Fibroblast of upper back skin (primary cell): Measurements from ENCODE around the gene CAPN11.
"Not testable (repeated sequence)": the region's sequence is repeated elsewhere in the genome, so short reads cannot be mapped to it uniquely, and the experiment has no call there.

ENCODE experiments used
- DNase-seq: peaks from one replicate; pipeline ENCODE4 v3.0.0-alpha.2; 2013

Gene CAPN11

DNA sequence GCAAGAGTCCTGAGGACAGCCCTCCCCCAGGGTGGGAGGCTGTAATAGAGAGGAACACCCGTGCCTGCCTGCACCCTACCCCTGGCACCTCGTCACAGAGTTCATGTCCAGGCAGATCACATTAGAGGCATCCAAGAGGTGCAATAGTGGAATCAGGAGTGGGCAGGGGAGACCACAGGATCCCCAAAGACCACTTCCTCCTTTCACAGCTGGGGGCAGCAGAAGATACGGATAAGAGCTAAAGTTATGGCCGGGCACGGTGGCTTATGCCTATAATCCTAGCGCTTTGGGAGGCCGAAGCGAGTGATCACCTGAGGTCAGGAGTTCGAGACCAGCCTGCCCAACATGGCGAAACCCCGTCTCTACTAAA is 1.5 kb upstream of the CAPN11 start:
- no peak for DNase-seq

DNA sequence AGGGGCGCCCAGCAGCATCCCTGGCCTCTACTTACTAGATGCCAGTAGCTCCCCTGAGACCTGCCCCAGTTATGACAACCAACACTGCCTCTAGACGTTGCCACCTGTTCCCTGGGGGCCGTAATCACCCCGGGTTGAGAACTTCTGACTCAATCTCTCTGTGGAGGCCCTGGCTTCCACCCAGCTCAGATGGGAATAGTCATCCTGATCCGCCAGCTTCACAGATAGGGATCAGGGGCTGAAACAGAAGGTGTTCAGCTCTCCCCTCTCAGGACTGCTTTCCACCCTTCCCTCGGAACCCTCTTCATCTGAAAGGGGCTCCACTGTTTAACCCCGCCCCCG is 3.3 kb downstream of the CAPN11 start:
- DNase-seq: peak; percentile 31

DNA sequence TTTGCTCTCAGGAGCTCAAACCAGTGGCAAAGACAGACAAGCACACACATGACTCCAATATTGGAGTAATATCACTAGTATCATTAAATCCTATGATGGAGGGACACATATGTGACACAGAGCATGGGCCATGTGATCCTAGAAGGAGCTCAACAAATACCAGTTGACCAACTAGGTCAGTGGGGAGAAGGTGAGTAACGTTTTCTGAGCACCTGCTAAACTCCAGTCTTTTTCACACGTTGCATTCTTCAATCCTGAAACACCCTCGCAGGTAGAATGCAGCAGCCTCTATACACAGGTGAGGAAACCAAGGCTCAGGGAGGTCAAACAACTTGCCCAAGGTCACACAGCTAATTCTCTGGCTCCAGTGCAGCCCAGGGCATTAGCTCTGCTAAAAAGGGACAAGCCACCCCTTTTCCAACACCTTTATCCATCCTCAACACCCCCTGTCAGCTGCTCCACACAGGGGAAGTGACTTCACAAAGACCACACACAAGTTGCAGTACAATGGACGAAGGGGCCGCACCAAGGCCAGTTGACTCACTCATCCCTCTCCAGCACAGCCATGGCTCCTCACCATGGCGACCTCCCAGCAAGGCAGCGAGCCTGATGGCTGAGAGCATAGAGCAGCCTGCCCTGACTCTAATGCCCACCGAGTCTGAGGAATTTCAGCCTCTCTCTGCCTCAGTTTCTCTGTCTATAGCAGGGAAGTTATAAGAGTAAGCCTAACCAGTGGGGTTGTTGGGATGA is 4.4 kb downstream of the CAPN11 start:
- DNase-seq: no peak

DNA sequence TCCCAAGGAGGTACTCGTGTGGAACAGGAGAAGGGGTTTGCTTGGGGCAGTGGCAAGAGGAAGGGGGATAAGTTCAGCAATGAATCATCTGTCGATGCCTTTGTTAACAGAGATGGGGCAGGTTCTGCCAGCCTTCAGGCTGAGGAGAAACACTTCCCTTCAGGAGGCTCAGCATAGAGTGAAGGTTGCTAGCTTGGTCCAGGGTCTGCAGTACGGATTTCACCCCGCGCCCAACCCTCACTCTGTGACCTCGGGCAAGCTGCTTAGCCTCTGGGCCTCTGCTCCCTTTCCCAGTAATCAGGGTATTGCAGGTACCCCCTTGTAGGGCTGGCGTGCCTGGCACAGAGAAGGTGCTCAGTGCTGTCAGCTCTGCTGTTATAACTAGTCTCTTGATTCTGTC is 7.5 kb downstream of the CAPN11 start:
- no peak for DNase-seq

DNA sequence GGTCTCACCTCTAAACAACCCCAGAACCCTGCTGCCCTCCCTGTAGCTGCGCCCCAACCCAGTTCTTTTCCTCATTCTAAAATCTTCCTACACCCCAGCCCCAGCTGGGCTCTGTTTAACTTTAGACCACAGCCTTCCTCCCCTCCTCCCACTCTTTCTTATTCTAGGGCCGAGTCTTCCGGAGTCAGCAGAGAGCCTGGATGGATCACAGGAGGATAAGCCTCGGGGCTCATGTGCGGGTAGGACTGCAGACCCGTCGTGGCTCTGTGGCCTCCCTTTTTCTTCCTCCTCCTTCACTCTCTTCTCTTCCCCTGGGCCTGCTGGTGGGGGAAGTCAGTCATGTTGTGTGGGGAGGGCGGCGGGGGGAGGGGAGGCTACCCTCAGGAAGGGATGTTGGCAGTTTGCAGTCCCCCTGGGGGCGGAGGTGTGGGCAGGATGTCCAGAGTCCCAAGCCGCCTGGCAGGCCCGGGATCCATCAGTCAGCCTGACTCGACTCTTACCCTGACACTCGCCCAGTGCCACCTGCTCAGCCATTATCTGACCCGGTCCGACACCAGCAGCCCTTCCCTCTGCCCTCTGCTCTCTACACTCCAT is 8.1 kb downstream of the CAPN11 start:
- DNase-seq: no peak

DNA sequence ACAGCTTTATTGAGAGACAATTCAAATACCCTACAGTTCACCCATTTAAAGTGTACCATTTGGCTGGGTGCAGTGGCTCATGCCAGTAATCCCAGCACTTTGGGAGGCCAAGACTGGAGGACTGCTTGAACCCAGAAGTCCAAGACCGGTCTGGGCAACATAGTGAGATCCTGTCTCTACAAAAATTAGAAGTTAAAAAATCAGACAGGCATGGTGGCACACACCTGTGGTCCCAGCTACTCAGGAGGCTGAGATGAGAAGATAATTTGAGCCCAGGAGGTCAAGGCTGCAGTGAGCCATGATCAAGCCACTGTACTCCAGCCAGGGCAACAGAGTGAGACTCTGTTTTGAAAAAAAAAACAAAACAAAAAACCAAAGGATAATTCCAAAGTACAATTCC is 8.9 kb downstream of the CAPN11 start:
- DNase-seq: no peak

DNA sequence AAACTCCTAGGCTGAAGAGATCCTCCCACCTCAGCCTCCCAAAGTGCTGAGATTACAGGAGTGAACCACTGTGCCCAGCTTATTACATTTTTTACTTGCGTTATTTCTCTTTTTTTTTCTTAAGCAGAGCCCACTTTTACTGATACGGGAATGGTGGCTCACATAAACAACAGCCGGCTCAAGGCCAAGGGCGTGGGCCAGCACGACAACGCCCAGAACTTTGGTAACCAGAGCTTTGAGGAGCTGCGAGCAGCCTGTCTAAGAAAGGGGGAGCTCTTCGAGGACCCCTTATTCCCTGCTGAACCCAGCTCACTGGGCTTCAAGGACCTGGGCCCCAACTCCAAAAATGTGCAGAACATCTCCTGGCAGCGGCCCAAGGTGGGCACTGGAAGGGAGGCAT is 10.5 kb downstream of the CAPN11 start:
- no peak for DNase-seq

DNA sequence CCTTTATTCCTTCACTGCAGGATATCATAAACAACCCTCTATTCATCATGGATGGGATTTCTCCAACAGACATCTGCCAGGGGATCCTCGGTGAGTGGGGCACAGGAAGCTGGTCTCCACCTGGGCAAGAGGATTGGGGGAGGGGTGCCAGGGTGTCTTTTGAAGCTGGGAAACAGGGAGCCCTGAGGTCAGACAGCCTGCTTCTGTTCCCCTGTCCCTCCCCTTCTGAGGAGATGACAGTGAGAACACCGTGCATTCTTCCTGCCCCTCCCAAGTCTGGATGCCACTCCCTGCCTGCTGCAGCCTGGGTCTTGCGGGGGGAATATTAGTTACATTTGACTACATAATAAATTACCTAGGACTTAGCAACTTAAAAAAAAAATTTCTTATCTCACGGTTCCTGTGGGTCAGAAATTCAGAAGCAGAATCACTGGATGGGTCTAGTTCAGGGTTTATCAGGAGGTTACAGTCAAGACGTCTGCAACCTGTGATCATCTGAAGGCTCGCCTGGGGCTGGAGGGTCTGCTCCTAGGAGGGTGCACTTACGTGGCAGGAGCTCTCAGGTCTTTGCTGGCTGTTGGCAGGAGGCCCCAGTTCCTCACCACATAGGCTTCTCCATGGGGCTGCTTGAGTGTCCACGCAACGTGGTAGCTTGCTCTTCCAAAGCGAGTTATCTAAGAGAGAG is 11.4 kb downstream of the CAPN11 start:
- no peak for DNase-seq

DNA sequence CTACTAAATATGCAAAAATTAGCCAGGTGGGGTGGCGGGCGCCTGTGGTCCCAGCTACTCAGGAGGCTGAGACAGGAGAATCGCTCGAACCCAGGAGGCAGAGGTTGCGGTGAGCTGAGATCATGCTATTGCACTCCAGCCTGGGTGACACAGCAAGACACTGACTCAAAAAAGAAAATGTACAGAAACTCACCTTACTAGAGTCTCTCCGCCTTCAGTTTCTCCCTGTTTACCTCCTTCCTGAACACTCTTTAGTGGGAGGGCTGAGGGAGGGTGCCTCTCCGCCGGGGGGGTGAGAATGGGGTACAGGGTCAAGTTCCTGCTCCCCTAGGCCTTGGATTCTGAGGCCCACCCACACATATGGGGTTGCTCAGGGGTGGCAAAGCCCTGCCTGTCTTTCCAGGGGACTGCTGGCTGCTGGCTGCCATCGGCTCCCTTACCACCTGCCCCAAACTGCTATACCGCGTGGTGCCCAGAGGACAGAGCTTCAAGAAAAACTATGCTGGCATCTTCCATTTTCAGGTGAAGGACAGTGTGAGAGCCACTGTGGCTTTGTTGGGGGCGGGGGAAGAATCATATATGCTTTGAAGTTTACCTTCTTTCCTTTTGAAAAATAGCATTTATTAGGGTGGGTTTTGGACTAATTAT is 13.4 kb downstream of the CAPN11 start:
- DNase-seq: no peak

DNA sequence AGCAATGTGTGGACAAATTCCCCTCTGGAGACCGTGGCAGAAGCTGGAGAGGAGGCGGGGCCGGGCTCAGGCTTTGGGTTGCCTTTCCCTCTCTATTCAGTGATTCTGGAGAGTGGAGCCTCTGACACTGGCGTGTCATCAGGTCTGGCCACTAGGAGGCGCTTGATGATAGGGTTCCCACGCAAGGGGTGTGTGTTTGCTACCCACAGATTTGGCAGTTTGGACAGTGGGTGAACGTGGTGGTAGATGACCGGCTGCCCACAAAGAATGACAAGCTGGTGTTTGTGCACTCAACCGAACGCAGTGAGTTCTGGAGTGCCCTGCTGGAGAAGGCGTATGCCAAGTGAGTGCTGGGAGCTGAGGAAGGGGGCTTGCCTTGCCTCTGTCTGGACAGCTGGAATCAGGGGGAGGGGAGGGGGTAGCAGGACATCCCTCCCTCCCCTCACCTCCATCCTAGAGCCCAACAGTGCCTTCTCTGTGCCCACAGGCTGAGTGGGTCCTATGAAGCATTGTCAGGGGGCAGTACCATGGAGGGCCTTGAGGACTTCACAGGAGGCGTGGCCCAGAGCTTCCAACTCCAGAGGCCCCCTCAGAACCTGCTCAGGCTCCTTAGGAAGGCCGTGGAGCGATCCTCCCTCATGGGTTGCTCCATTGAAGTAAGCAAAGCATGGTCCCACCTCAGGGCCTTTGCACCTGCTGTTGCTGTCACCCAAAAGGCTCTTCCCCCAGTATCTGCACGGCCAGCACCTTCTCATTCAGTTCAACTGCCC is 14.3 kb downstream of the CAPN11 start:
- peak; percentile 67 for DNase-seq

DNA sequence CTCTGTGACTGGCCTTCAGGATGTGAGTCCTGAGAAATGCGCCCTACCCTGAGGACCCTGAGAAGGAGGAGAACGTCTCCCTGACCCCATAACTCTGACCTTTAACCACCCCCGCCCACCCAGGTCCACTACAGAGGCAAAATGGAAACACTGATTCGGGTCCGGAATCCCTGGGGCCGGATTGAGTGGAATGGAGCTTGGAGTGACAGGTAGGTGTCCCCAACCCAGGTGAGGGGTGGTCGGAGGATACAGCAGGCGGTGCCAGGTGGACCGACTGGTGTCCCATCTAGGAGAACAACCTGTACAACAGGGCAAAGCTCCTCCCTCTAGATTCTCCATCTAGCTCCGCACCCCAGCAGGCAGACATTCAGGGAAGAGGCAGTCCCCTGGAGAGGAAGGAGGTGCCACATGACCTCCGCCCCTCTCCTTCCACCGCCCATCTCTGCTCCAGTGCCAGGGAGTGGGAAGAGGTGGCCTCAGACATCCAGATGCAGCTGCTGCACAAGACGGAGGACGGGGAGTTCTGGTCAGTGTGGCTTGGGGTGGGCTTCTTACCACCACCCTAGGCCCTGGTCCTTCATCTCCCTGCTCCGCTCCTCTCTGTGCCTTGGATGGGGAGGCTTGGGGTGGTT is 17.6 kb downstream of the CAPN11 start:
- no peak for DNase-seq

DNA sequence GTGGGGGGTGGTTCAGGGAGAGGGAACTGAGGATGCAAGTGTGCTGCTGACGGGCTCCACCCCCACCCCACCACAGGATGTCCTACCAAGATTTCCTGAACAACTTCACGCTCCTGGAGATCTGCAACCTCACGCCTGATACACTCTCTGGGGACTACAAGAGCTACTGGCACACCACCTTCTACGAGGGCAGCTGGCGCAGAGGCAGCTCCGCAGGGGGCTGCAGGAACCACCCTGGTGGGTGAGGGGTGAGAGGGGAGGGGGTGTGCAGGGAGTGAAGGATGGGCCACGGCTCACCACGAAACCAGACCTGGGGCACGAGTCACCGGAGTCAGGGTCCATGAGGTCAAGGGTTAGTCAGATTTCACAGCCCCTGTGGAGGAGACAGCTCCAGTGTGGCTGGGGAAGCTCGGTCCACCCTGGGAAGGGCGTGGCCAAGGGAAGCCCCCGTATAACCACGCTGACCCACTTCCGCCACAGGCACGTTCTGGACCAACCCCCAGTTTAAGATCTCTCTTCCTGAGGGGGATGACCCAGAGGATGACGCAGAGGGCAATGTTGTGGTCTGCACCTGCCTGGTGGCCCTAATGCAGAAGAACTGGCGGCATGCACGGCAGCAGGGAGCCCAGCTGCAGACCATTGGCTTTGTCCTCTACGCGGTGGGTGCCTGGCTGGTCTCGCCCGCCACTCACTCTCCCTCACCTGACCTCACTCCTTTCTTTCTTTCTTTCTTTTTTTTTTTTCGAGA is 18.3 kb downstream of the CAPN11 start:
- DNase-seq: no peak

DNA sequence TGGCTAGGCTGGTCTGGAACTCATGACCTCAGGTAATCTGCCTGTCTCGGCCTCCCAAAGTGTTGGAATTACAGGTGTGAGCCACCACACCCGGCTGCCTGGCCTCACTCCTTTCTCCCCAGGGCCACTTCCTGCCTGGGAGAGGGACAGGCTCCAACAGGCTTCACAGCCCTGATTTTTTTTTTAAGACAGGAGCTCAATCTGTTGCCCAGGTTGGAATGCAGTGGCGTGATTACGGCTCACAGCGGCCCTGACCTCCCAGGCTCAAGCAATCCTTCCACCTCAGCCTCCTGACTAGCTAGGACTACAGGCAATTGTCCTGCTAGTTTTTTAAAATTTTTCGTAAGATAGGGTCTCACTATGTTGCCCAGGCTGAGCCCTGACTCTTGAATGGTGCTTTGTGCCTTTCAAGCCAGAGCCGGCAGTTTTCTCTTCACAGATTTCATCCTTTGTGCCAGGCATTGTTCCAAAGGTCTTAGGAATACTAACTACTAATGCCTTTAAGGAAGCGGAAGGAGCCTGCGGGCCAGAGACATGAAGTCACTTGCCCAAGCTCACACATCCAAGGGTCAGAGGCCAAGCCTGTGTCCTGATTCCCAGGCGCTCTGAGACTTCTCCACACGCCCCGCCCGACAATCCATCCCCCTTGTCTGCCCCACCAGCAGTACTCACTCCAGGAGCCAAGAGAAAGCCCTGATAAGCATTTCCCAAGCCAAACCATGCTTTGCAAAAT is 19.2 kb downstream of the CAPN11 start:
- DNase-seq: no peak

DNA sequence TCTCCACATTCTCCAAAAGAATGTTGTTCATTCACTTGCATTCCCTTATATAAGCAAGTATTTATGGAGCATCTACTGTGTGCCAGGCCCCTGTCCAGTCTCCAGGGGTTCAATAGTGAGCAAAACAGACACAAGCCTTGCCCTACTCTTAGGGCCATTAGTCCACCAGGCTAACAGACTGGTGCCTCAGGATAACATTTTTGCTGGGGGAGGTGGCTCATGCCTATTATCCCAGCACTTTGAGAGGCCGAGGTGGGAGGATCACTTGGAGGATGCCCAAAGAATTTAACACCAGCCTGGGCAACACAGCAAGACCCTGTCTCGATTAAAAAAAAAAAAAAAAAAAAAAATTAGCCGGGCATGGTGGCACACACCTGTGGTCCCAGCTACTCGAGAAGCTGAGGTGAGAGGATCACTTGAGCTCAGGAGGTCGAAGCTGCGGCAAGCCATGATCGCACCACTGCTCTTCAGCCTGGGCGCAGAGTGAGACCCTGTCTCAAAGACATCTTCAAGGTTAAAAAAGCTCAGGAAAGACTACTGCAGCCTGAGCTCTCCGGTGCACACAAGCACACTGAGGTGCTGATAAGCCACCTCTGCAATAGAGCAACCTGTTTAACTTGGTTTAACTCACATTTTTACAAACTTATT is 19.9 kb downstream of the CAPN11 start:
- peak; percentile 26 for DNase-seq

DNA sequence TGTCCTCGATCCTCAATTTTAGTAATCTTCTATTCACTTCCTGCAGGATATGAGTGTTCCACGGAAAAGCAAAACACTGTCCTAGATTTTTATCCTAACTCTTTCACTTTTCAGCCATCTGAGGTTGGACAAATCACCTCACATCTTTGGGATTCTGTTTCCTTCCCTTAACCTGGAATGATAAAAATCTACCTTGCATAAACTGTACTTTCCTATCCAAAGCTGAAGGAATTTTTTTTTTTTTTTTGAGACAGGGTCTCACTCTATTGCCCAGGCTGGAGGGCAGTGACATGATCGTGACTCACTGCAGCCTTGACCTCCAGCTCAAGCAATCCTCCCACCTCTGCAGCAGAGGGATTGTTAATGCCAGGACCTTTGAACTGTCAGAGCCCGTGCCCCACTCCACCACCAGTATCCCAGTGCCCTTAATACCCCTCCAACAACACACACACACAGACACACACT is 20.5 kb downstream of the CAPN11 start:
- DNase-seq: no peak

DNA sequence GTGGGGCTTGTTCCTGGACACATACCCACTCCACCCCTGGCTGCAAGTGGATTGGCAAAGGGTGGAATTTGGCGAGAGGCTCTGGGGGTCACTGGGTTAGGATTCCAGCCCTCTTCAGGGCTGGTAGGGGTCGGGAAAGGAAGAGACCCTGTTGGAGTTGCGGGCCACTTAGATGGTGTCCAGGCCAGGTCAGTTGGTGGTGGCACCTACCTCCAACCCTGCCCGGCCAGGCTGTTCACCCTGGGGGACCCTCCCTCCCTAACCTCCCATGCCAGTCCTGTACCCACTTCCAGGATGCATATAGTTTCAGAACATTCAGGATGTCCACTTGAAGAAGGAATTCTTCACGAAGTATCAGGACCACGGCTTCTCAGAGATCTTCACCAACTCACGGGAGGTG is 21.0 kb downstream of the CAPN11 start:
- DNase-seq: no peak

DNA sequence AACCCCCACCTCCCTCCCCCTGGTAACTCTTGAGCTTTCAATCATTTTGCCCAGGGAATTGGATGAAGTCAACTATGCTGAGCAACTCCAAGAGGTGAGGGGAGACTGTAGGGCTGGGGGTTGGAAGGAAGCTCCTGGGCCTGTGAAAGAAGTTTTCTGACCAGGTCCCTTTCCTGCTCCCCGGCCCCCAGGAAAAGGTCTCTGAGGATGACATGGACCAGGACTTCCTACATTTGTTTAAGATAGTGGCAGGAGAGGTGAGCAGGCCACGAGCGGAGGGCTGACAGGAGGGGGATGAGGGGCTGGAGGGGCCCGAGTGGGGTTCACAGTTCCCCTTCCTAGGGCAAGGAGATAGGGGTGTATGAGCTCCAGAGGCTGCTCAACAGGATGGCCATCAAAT is 21.8 kb downstream of the CAPN11 start:
- no peak for DNase-seq

DNA sequence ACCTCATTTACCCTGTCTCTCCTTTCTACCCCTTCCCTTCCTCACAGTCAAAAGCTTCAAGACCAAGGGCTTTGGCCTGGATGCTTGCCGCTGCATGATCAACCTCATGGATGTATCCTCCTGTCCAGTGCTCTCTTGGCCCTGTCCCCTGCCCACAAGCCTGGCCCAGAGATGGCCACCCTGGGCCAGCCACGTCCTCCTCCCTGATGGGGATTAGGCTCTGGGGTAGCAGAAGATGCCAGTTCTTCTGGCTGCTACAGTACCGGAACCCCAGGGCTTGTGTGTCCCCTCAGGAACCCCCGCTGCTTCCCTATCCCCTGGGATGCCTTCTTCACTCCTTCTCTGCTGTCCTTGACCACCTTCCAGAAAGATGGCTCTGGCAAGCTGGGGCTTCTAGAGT is 22.3 kb downstream of the CAPN11 start:
- DNase-seq: no peak

DNA sequence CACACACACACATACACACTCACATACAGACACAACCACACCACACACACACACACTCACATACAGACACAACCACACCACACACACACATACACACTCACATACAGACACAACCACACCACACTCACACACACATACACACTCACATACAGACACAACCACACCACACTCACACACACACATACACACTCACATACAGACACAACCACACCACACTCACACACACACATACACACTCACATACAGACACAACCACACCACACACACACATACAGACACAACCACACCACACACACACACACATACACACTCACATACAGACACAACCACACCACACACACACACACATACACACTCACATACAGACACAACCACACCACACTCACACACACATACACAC is 23.2 kb downstream of the CAPN11 start:
- not testable (repeated sequence) for DNase-seq

DNA sequence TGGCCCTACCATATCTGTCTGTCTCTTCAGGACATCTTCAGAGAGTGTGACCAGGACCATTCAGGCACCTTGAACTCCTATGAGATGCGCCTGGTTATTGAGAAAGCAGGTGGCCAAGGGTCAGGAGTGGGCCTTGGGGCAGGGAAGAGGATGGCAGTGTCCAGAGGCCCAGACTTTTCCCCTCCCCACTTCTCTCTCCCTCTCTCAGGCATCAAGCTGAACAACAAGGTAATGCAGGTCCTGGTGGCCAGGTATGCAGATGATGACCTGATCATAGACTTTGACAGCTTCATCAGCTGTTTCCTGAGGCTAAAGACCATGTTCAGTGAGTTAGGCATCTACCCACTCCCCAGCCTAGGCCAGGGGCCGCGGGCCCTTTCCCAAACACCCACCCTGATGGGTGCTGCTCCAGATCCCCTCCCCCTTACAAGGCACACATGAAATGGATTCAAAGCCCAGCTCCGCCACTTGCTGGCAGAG is 24.3 kb downstream of the CAPN11 start:
- DNase-seq: no peak
